ENCODE results near the gene EEF2K. TPM values are rescaled to one million over a fixed set of nuclear protein-coding genes. Genes with fewer than 3 reads are reported as not detected.

EEF2K gene
- total and polyA plus RNA-seq, 2 donors (not counting 1 experiment from before 2014, with no cell fraction given), result 11.8 to 28.7 TPM

- Histone ChIP-seq H3K9ac (ENCODE audit: low read length) (no peak overlapping the region), H3K4me2 (replicated peaks; ENCODE audit: low read depth, low read length, poor library complexity, severe bottlenecking) (no peak overlapping the region), H2AFZ (ENCODE audit: insufficient read depth, low read depth, low read length, poor library complexity, severe bottlenecking) (no peak overlapping the region), H4K20me1 (ENCODE audit: control insufficient read depth, insufficient read depth, low read length, poor library complexity, severe bottlenecking) (peaks cover 51% of the 10 kb centered on the region), H3K27ac (ENCODE audit: low read length in 2 of 2) (no peak overlapping the region), H3K27me3 (replicated peaks in 1 of 4; ENCODE audit: control extremely low read depth in 1 of 4, control insufficient read depth in 3 of 4, insufficient read depth in 4 of 4, low read length in 3 of 4) (no peaks in the 10 kb centered on the region), H3K79me2 (ENCODE audit: control insufficient read depth, insufficient read depth, low read length) (peaks cover 14% of the 10 kb centered on the region), H3K4me1 (ENCODE audit: control insufficient read depth in 2 of 2, insufficient read depth in 2 of 2, low read length in 2 of 2) (no peaks in the 10 kb centered on the region), H3K9me3 (ENCODE audit: control extremely low read depth in 1 of 3, control insufficient read depth in 2 of 3, insufficient read depth in 1 of 3, low read length in 2 of 3) (no peaks in the 10 kb centered on the region), H3K4me3 (ENCODE audit: control extremely low read depth in 1 of 5, extremely low read depth in 1 of 5, insufficient read depth in 1 of 5, low read depth in 2 of 5, low read length in 4 of 5) (no peak overlapping the region), H3K36me3 (replicated peaks in 1 of 2; ENCODE audit: control extremely low read depth in 1 of 2, control insufficient read depth in 1 of 2, extremely low read depth in 1 of 2, insufficient read depth in 2 of 2, low read length in 1 of 2) (peaks cover 0 to 90% of the 10 kb centered on the region in 2 experiments)
- H3K4me3 Mint-ChIP-seq, result no peak overlapping the region
- no peak overlapping the region for H3K27ac Mint-ChIP-seq
- no peaks in the 10 kb centered on the region for H3K9me3 Mint-ChIP-seq (ENCODE audit: insufficient read depth)
- intact Hi-C loops (cut with micrococcal nuclease), result loop anchor here (5.0 kb wide), 1 partner anchor 1168 kb away; the partner anchor contains the start of gene LDAF1
- no peaks in the 10 kb centered on the region for H3K27me3 Mint-ChIP-seq
- over 99% methylated on average over 17 of the region's 19 CpGs for WGBS (ENCODE audit: insufficient coverage)
- TF ChIP-seq, protein P1, sequence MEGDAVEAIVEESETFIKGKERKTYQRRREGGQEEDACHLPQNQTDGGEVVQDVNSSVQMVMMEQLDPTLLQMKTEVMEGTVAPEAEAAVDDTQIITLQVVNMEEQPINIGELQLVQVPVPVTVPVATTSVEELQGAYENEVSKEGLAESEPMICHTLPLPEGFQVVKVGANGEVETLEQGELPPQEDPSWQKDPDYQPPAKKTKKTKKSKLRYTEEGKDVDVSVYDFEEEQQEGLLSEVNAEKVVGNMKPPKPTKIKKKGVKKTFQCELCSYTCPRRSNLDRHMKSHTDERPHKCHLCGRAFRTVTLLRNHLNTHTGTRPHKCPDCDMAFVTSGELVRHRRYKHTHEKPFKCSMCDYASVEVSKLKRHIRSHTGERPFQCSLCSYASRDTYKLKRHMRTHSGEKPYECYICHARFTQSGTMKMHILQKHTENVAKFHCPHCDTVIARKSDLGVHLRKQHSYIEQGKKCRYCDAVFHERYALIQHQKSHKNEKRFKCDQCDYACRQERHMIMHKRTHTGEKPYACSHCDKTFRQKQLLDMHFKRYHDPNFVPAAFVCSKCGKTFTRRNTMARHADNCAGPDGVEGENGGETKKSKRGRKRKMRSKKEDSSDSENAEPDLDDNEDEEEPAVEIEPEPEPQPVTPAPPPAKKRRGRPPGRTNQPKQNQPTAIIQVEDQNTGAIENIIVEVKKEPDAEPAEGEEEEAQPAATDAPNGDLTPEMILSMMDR (IDR thresholded peaks at IDR 0.05), result no peak
- no peak for TF ChIP-seq EZH2 (IDR thresholded peaks at IDR 0.05; ENCODE audit: borderline replicate concordance, insufficient read depth, low read depth, low read length, poor library complexity, severe bottlenecking)
- CTCF ChIA-PET, result no interaction called here
- no peak for ATAC-seq (ENCODE audit: low read depth)
- DNase-seq, result no peak
- POLR2A ChIA-PET, result no interaction called here
- H3K4me1 Mint-ChIP-seq, result no peaks in the 10 kb centered on the region
These were observed 118.9 kb downstream of the EEF2K start for GRCh38 chr16:22324787-22325597.

DNA sequence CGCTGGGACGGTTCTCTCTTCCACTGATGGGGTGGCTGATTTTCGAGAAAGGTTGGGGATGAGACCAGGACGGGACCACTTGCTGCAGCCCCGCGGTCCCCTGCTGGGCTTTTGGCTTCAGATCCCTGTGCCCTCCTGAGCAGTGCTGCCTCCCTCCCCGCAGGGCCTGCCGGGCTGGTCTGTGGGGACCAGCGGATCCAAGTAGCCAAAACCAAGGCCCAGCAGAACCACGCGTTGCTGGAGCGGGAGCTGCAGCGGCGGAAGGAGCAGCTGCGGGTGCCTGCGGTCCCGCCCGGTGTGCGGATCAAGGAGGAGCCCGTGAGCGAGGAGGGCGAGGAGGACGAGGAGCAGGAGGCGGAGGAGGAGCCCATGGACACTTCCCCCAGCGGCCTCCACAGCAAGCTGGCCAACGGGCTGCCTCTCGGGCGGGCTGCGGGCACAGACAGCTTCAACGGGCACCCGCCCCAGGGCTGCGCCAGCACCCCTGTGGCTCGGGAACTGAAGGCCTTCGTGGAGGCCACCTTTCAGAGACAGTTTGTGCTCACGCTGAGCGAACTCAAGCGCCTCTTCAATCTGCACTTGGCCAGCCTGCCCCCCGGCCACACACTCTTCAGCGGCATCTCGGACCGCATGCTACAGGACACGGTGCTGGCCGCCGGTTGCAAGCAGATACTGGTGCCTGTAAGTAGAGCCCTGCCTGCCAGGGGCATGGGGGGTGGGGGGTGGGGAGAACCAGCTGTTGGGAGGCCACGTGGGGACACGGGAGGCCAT is 119.7 kb downstream of the EEF2K start:
- no peak for DNase-seq
- no peak overlapping the region for H3K27ac ChIP-seq (ENCODE audit: low read length in 2 of 2)
- ChIA-PET CTCF (no interaction called here), POLR2A (no interaction called here)
- TF ChIP-seq, protein P1 (IDR thresholded peaks at IDR 0.05), result no peak
- no peak for TF ChIP-seq EZH2 (IDR thresholded peaks at IDR 0.05; ENCODE audit: borderline replicate concordance, insufficient read depth, low read depth, low read length, poor library complexity, severe bottlenecking)
- intact Hi-C loops (cut with micrococcal nuclease), result no loop called here
- H3K4me1 ChIP-seq (ENCODE audit: control insufficient read depth in 2 of 2, insufficient read depth in 2 of 2, low read length in 2 of 2), result no peaks in the 10 kb centered on the region
- Mint-ChIP-seq H3K4me3 (no peak overlapping the region), H3K4me1 (no peaks in the 10 kb centered on the region), H3K9me3 (ENCODE audit: insufficient read depth) (no peaks in the 10 kb centered on the region), H3K27ac (no peak overlapping the region), H3K27me3 (no peaks in the 10 kb centered on the region)
- H3K9ac ChIP-seq (ENCODE audit: low read length), result no peak overlapping the region
- no peak overlapping the region for H3K4me2 ChIP-seq (replicated peaks; ENCODE audit: low read depth, low read length, poor library complexity, severe bottlenecking)
- no peaks in the 10 kb centered on the region for H3K9me3 ChIP-seq (ENCODE audit: control extremely low read depth in 1 of 3, control insufficient read depth in 2 of 3, insufficient read depth in 1 of 3, low read length in 2 of 3)
- WGBS (ENCODE audit: insufficient coverage), result 98% methylated on average over 46 of the region's 46 CpGs
- peaks cover 3 to 83% of the 10 kb centered on the region in 2 experiments for H3K36me3 ChIP-seq (replicated peaks in 1 of 2; ENCODE audit: control extremely low read depth in 1 of 2, control insufficient read depth in 1 of 2, extremely low read depth in 1 of 2, insufficient read depth in 2 of 2, low read length in 1 of 2)
- no peak overlapping the region for H3K4me3 ChIP-seq (ENCODE audit: control extremely low read depth in 1 of 5, extremely low read depth in 1 of 5, insufficient read depth in 1 of 5, low read depth in 2 of 5, low read length in 4 of 5)
- ATAC-seq (ENCODE audit: low read depth), result no peak
- H3K27me3 ChIP-seq (replicated peaks in 1 of 4; ENCODE audit: control extremely low read depth in 1 of 4, control insufficient read depth in 3 of 4, insufficient read depth in 4 of 4, low read length in 3 of 4), result no peaks in the 10 kb centered on the region
- peaks cover 45% of the 10 kb centered on the region for H4K20me1 ChIP-seq (ENCODE audit: control insufficient read depth, insufficient read depth, low read length, poor library complexity, severe bottlenecking)
- H2AFZ ChIP-seq (ENCODE audit: insufficient read depth, low read depth, low read length, poor library complexity, severe bottlenecking), result no peak overlapping the region
- peaks cover 14% of the 10 kb centered on the region for H3K79me2 ChIP-seq (ENCODE audit: control insufficient read depth, insufficient read depth, low read length)
